Amygdala (tissue), 56 donors: Measurements from ENCODE around the gene HPDL.

Experiments
- DNase-seq, 56 donors: peaks; one replicate each; lab custom pipeline; 2025; lab: John Stamatoyannopoulos, UW

The HPDL gene

GRCh38 chr1:45348609-45348965 lies 21.9 kb downstream of the HPDL start:
- no peak for DNase-seq

GRCh38 chr1:45348966-45349677 lies 22.4 kb downstream of the HPDL start:
- DNase-seq = peak in 4 of 56 donors; percentile 6 to 28 (median 12)

DNA sequence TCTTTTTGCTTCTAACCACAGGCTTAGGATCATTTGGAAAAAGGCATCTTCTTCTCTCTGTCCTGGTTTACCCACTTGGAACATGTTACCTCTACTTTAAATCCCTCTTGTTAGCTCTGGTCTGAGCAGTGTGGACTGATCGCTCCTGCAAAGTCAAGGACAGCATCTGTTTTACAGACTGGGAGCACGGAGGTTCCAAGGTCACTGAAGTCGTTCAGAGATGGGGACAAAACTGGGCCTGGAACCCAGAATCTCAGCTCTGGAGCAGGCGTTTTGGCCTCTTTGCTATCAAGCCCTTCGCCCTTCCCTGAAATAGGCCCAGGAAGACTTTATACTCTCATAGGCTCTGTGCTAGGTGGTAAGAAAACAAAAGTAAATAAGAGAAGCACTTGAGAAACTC lies 24.8 kb downstream of the HPDL start:
- no peak for DNase-seq

DNA sequence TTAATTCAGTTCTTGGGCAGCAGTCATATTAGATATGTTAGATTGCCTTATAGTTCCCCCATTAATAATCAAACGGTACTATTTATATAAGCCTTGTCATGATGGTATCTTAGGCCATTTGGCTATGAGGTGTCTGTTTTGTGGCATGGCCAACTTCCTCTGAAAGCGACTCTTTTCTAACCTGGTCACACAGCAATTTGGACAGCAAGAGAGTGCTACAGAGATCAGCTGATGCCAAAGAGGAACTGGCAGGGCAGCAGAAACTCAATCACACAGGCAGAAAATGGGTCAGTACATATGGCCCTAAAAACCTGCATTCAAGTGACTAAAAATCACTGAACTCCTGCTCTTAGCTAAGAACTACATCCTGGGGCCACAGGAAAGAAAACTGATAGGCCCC lies 27.0 kb downstream of the HPDL start:
- peak in 6 of 56 donors; percentile 6 to 44 (median 24) for DNase-seq

DNA sequence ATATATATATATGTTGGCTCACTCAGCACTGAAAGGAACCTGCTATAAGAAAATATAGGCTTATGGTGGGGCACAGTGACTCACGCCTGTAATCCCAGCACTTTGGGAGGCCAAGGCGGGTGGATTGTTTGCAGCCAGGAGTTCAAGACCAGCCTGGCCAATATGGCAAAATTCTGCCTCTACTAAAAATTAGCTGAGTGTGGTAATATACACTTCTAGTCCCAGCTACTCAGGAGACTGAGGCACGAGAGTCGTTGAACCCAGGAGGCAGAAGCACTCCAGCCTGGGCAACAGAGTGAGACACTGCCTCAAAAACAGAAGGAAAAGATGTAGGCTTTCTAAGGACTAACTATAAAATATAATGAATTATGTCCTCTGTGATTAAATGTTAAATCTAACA lies 28.1 kb downstream of the HPDL start:
- no peak for DNase-seq

DNA sequence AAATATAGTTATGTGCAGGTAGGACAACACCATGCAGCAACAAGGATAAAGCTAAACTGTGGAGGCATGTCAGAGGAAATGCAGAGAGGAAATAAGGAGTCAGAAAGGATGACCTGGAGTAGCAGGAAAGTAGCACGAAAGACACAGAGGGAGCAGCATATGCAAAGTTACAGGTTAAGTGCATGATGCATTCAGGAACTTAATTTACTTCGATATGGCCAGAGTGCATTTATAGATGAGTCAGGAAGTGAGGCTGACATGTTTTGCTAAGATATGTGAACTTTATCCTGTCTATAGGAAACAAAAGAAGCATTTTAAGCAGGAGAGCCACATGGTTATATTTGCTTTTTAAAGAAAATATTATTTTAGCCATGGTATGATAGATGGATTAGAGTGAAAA lies 29.0 kb downstream of the HPDL start:
- no peak for DNase-seq

GRCh38 chr1:45356186-45356585 lies 29.5 kb downstream of the HPDL start:
- no peak for DNase-seq

DNA sequence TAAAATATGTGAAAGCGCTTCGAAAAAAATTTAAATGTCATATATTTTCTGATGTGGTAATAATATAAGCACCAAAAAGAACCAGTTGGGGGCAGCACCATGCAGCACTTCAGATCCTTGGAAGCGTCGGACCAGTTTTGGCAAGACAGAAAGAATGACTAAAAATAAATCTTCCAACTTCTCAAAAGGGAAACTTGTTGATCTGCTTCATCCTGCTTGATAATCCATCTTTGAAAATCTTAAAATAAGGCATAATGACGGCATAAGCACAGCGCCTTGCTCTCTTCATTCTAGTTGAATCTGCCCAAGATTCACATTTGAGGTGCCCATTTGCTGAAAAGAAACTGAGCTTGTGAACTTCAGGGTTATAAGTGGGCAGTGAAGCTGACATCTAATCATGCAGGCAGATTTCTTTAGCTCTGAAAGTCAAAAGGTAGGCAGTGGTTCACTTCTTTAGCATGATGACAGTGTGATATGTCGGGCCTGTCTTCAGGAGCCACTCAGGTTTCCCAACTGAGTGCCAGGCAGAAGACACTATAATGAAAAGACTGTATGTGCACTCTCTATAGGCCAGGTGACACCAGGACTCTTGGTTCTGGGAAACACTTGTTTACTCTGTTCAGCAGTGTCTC lies 33.3 kb downstream of the HPDL start:
- peak in 38 of 56 donors; percentile 6 to 84 (median 32) for DNase-seq

- peak in 13 of 56 donors; percentile 5 to 42 (median 17) for DNase-seq
Measured at GRCh38 chr1:45360981-45361380, 34.3 kb downstream of the HPDL start.

- no peak for DNase-seq
Measured at GRCh38 chr1:45364294-45364693, 37.6 kb downstream of the HPDL start.

DNA sequence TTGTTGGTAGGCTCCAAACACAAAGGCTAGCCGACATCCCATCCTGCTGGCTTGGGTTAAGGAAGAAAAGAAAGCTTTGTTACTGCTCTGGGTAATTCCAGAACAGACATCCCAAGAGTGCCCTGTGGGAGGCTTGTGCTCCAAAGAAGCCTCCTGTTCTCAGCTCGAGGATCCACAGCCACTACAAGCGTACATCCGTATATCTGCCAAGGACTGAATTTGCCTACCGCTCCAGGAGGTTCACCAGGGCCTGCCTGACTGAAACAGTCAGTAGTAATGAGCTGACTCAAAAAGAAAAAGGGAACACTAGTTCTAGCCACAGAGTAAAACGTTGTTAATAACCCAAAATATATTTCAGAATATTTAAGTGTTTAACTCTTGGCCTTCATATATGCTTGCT lies 38.4 kb downstream of the HPDL start:
- DNase-seq = peak in 13 of 56 donors; percentile 3 to 39 (median 25)

DNA sequence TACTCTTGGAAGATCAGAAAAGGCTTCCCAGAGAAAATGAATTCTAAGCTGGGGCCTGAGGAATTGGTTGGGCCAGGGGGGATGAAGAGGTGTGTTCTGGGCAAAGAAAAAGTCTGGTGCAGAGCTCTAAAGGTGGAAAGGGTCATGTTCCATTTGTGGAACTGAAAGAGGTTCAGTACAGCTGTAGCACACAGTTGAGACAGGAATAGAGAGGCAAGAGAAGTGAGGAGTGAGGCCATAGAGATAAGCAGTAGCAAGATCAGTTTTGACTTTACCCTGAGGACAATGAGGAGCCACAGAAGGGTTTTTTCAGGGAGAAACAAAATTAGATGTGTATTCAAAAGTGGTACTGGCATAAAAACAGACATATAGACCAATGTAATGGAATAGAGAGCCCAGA lies 43.9 kb downstream of the HPDL start:
- no peak for DNase-seq

- no peak for DNase-seq
Measured at GRCh38 chr1:45373573-45373972, 46.9 kb downstream of the HPDL start.

DNA sequence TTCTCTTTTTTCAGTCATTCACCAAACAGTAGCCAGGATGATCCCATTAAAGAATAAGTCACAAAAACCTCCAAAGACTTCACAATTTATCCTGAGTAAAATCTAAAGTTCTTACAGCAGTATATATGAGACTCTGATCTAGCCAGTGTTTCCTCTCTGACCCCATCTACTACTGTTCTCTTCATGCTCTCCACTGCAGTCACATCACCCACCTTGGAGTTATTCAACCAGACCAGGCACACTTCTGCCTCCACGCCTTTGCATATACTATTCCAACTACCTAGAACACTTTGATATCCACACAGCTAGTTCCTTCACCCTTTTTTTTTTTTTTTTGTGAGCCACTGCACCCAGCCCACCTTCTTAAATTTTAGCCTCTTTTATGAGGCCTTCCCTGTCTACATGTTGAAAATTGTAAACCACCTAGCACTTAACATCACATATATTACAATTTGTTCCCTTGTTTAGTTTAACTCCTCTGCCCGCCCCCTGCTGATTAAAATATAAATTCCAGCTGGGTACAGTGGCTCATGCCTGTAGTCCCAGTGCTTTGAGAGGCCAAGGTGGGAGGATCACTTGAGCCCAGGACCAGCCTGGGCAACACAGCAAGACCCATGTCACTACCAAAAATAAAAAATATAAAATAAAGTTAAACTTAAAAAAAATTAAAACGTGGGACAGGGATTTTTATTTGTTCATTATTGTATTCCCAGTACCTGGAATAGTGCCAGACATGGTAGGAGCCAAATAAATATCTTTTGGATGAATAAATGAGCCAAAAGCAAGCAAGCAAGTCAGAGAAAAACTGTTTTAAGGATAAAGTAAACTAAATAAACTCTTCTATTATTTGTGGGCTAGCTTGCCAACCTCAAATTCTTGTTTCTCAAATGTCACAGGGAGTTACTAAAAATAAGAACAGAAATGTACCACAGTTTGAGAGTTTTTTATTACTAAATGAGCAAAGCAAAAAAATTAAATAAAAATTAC lies 48.7 kb downstream of the HPDL start:
- peak in 1 of 56 donors; percentile 20 for DNase-seq

DNA sequence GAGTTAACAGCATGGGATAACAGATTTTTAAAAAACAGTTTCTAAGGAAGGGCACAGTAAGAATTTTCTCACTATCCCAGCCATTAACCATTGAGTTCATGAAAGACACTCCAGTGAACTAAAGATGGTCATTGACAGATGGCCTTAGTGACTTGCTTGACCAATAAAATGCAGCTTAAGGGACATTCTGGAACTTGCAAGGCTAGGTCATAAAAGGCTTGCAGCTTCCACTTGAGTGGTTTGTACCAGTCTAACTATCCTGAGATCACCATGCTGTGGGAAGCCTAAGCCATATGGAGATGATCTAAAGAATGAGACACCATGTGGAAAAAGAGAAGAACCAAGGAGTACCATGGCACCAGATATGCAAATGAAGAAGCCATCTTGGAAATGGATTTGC lies 51.5 kb downstream of the HPDL start:
- no peak for DNase-seq
